ENCODE results near the gene AGAP1.

DNA sequence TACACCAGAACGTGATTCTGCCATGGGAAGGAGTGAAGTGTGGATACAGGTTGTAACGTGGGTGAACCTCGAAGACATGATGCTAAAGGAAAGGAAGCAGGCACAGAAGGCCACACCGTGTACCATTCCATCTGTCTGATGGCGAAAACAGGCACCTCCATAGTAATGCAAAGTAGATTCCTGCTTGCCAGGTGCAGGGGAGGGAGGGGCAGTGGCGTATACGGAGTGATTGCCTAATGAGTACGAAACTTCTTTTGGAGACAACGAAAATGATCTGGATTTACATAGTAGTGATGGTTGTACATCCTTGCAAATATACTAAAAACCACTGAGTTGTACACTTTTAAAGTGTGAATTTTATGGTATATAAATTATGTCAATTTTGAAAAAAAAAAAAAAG, 567.7 kb downstream of the AGAP1 start:
- TF ChIP-seq CTCF (IDR thresholded peaks at IDR 0.05) (no peak), POLR2A (IDR thresholded peaks at IDR 0.05) (no peak)

Data from heart left ventricle (tissue), 13 donors.